ENCODE measurements around the gene PLXDC1.

GRCh38 chr17:39090400-39090799, 61.0 kb downstream of the PLXDC1 start:
- TF ChIP-seq, protein P1, sequence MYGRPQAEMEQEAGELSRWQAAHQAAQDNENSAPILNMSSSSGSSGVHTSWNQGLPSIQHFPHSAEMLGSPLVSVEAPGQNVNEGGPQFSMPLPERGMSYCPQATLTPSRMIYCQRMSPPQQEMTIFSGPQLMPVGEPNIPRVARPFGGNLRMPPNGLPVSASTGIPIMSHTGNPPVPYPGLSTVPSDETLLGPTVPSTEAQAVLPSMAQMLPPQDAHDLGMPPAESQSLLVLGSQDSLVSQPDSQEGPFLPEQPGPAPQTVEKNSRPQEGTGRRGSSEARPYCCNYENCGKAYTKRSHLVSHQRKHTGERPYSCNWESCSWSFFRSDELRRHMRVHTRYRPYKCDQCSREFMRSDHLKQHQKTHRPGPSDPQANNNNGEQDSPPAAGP (tag by site-specific recombination; IDR thresholded peaks at IDR 0.05): no peak
- TF ChIP-seq, protein P2, sequence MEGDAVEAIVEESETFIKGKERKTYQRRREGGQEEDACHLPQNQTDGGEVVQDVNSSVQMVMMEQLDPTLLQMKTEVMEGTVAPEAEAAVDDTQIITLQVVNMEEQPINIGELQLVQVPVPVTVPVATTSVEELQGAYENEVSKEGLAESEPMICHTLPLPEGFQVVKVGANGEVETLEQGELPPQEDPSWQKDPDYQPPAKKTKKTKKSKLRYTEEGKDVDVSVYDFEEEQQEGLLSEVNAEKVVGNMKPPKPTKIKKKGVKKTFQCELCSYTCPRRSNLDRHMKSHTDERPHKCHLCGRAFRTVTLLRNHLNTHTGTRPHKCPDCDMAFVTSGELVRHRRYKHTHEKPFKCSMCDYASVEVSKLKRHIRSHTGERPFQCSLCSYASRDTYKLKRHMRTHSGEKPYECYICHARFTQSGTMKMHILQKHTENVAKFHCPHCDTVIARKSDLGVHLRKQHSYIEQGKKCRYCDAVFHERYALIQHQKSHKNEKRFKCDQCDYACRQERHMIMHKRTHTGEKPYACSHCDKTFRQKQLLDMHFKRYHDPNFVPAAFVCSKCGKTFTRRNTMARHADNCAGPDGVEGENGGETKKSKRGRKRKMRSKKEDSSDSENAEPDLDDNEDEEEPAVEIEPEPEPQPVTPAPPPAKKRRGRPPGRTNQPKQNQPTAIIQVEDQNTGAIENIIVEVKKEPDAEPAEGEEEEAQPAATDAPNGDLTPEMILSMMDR (tag by site-specific recombination; IDR thresholded peaks at IDR 0.05): no peak
- no peak for TF ChIP-seq YY2 (tag by site-specific recombination; IDR thresholded peaks at IDR 0.05)
- TF ChIP-seq ZNF48 (tag by site-specific recombination; IDR thresholded peaks at IDR 0.05): no peak
- no peak for TF ChIP-seq ZNF174 (tag by site-specific recombination; IDR thresholded peaks at IDR 0.05)
- no peak for TF ChIP-seq ZNF785 (tag by site-specific recombination; IDR thresholded peaks at IDR 0.05)
- no peak for TF ChIP-seq SALL2 (tag by site-specific recombination; IDR thresholded peaks at IDR 0.05; ENCODE audit: borderline replicate concordance)
- TF ChIP-seq ZNF302 (tag by site-specific recombination; IDR thresholded peaks at IDR 0.05; ENCODE audit: low read depth): no peak
